Measurements from ENCODE around the gene CDH22.

Gene CDH22

DNA sequence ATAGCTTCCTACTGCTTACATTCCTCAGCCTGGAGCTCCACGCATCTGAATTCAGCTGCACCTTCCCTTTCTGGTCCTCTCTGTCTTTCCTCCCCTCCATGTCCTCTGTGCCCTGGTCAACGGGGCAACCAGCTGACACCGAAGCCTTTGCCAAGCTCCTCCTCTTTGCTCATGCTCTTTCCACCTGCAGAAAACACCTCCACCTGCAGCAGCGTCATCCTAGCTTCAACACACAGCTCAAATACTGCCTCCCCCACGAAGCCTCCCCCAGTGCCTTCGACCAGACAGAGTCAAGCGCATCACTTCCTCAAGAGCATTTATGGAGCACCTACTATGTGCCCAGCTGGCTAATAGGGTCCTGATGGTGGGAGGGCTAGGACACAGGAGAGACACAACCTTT is 9.2 kb downstream of the CDH22 start:
- DNase-seq = no peak

DNA sequence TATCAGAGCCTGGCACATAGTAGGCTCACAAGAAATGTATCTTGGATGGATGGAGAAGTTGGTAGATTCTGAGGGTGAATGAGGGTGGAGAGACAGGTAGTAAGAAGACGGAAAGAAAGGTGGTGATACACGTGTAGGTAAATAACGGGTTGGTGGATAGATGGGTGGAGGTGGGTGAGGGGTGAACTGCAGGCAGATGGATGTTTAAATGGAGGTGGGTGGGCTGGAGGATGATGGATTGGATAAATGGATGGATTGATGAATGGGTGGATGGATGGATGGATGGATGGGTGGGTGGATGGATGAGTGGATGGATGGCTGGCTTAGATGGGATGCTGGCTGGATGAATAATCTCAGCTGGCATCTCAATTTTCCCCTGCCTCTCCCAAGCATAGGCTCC is 9.9 kb downstream of the CDH22 start:
- no peak for DNase-seq

DNA sequence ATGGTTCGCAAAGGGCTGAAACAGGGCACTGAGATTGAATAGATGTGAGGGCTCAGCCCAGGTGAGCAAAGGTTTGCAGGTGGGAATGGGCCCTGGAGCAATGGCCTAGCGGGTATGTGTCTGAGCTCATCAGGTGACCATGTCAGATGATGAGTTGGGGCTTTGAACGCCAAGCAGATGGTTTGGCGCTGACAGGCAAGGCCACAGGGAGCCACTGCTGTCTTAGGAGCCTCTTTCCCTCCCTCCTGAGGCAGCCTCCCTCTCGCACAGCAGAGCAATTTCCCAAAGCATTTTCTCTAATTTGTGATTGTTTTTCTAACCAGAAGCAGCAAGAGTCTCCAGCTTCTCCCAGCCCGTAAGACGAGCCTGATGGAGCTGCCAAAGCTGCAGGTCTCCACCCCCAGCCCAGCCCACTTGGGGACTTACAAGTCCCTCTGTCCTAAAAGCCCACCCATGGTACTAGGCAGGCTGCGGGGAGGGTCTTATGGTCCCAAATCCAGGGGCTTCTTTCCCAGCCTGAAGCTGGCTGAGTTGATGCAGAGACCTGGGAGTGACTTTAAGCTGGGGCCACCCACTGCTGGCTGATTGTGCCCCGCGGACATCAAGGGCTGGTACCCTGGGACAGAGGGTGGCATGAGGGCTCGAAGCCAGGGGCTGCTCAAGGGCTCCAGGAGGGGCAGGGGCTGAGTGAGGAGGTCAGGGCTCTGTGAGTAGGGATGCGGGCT is 11.6 kb downstream of the CDH22 start:
- DNase-seq = no peak

DNA sequence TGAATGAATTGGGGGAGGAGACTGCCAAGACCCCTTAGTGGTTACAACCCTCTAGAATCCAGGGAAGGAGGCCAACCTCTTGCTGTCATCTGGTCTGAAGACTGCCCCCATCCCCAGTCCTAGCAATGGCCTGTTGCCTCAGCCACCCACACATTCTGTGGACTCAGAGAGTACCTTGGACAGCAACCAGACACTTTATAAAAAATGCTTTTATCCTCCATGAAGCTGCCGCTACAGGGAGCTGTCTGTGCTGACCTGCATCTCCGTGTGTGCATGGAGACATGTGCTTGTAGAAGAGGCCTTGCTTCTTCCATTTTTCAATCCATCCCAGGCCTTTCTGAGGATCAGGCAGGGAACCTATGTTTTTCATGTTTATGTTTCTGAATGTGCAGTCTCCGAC is 15.2 kb downstream of the CDH22 start:
- no peak for DNase-seq

DNA sequence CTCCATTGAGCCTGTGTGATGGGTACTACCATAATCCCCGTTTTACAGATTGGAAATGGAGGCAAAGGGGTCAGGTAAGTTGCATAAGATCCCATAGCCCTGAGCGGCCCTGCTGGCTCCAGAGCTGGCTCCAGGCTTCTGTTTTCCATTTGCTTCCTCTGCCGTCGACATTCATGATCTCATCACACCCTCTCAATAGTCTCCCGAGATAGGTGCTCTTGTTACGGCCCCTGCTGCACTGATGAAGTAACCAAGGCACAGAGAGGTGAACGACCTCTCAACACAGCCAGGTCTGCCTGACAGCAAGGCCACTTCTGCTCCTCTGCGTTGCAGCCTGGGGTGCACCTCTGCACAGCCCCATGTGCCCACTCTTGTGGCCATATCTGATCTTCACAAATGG is 16.9 kb downstream of the CDH22 start:
- no peak for DNase-seq

DNA sequence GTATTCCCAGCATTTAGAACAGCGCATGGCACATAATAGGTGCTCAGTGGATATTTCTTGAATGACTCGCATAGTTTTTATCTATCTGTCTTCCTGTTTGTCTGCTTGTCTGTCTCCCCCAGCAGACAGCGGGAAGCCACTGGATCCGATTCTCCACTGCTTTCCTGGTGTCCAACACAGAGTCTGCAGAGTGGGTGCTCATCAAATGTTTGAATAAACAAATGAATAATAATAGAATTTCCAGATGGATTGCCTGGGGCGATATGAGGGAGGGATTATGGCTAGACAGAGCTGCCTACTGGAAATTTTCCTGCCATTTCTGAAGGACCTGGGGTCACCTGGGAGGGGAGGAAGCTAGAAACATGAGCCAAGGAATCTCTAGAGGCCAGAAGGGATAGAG is 18.9 kb downstream of the CDH22 start:
- no peak for DNase-seq

DNA sequence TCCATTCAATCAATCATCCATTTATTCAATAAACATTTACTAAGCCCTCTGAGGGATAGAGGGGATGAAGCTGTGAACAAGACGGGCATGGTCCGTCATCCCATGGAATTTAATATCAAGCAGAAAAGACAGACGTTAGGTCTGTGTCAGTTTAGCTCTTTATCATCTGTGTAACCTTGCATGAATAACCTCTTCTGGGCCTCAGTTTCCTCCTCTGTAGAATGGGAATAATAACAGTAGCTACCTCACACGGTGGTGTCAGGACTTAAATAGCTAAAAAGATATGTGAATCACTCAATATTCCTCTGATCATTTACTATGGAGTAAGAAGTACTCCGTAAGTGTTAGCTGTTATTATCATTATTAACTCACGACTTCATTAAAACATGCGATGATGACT is 21.3 kb downstream of the CDH22 start:
- no peak for DNase-seq

DNA sequence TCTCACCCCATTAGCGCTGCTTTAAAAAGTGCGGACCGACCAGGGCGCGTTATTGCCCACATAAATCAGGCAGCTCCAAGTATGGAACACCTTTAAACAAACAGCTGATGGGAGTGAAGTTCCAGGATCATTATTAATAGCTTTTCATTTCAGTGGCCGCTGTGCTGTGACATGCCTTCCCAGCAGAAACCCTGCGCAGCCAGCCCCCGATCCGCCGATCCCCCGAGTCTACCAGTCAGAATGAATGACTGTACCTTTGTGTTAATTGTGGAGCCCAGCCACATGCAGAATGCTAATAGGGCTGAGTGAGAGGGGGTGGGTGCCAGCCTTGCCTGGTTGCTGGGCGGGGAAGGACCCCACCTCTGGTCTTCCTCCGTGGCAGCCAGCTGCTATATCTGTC is 21.9 kb downstream of the CDH22 start:
- DNase-seq = no peak

DNA sequence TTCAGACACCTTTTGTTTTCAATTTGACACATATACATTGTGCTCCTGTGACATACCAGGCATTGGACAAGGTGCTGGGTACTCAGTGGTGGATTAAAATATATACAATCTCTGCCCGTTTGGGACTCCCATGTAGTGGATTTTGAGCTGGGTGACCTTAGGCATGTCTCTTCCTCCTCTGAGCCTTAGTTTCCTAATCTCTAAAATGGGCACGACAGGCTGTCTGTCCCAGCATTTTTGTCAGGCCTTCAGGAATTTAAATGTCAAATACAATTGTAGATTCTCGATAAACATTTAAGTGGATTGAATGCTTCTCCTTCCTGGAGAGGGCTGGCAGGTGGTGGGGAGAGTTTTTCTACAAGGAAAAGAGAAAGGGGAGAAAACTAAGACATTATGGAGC is 22.6 kb downstream of the CDH22 start:
- DNase-seq = no peak

DNA sequence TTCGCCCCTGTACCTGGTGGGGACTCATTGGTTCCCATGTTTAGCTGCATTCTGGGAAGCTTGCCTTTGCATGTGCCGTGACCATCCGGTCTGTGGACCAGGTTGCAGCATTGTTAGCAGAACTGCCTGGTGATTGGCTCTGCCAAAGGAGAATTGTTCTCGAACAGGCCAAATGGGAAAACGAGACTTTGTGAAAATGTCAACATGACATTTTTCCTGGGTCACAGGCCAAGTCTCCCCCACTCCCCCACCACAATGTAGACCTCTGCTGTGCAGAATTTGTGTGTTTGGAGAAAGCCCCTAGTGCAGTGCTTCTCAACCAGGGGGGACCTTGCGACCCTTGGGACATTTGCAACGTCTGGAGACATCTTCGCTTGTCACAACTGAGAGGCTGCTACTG is 23.2 kb downstream of the CDH22 start:
- DNase-seq = no peak

DNA sequence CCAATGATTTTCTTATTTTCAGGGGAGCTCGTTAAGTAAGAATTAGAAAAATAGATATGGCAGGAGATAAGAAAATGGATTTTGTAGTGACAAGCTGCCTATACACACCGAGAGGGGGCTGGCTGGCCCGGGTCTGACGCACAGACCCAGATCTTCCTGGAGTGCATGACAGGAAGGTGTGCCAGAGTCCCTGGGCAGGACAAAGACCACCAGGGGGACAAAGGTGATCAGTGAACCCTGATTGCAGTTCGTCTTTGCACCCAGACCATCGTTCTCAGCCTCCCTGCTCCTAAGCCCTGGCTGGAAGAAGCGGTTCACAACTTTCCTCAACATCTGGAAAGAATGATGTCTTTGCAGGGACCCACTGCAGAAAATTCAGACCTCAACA is 24.3 kb downstream of the CDH22 start:
- DNase-seq = no peak

DNA sequence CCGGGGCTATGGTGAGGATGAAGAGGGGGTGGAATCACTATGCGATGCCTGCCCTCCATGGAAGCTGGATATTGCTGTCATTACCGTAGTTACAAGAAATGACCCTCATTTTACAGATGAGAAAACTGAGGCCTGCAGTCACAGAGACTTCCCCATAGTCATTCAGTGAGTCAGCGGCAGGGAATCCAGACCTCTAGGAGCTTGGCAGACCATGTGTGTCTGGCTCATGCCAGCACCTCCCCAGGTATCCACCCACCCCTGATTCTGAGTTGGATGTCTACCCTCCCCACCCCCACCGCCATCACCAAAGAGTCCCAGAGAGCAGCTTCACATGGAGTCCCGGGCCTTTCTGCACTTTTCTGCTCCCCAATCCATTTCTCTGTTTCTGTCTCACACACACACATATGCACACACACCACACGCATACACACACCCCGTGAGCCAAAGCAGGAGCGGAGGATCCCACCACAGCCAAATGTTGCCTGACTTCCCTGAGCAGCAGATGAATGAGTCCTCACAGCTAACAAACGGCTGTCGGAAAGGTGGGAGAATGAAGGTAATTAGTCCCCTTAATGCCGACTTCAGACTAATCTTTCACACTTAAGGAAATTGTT is 24.8 kb downstream of the CDH22 start:
- no peak for DNase-seq

DNA sequence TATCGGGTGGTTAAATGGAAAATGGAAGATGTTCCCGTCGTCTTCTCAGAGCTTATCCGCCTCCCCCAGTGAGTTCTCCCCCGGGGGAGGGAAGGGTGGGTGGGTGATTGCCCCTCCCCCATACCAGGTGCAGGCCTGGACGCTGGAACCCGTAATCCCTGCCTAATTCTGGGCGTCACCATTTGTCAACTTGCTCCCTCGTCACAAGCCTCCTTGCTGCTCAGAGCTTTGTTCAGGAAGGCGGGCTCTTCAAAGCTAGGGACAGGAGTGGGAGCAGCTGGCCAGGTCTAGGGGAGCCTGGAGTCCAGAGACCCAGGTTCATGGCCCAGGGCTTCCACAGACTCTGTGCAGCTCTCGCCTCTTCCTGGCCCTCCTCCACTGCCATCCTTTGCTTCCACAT is 25.6 kb downstream of the CDH22 start:
- no peak for DNase-seq

DNA sequence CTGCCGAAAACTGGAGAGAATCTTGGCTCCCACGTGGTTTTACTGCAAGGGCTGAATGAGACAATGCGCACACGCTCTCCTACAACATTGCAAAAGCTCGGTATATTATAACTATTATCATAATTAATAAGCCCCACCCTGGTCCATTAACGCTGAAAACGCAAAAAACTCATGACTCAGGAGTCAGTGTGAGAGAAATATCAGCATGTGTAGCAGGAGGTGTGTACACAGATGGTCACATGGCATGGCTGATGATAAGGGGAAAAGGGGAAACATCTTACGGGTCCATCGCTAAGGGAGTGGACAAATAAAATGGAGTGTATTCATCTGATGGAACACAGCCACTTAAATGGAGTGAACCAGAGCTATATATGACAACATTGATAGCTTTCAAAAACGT is 29.2 kb downstream of the CDH22 start:
- no peak for DNase-seq

DNA sequence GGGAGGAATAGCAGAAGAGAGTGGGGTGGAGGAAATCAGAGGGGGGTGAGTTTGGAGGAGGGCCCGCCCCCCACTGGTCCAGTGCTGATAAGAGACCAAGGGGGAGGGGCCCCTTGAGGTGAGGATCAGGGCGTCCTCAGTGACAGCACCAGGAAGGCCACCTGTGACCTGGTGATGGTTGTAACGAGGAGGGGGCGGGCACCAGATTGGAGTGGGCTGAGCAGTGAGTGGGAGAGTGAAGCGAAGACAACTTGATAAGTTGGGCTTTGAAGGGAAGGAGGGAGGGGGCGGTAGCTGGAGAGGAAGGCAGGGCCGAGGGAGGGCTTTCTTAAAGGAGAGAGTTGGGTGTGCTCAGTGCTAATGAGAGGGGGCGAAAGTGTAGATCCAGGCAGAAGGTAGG is 30.7 kb downstream of the CDH22 start:
- no peak for DNase-seq

DNA sequence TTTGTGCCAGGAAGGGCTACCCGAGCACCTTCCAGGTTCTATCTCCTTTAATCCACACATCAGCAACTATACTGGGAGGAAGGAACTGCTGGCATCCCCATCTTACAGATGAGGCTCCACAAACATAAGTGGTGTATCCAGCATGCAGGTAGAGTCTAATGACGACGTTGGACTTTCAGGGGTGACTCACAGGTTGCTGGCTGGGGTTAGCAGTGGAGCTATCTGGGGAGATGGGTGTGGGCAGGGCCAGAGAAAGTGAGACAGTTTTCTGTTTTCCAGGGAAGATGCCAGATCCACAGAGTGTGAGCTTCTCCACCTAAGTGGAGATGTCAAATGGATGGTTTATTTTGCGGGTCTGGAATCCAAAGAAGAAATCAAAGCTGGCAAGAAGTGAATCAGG is 31.8 kb downstream of the CDH22 start:
- no peak for DNase-seq

DNA sequence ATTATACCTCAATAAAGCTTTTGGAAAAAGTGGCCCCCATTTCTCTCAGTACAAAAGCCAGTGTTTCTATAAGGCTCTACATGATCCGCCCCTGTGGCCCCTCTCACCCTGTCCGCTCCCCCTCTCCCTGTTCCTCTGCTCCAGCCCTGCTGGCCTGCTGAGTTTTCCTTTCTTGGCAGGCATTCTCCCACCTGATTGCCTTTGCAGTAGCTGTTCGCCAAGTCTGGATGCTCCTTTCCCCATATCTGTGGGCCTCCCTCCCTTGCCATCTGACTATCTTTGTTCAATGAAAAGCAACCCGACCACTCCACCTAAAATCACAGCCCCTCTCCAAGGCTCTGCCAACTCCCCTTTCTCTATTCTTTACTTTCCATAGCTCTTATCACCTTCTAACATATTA is 33.2 kb downstream of the CDH22 start:
- DNase-seq = no peak

DNA sequence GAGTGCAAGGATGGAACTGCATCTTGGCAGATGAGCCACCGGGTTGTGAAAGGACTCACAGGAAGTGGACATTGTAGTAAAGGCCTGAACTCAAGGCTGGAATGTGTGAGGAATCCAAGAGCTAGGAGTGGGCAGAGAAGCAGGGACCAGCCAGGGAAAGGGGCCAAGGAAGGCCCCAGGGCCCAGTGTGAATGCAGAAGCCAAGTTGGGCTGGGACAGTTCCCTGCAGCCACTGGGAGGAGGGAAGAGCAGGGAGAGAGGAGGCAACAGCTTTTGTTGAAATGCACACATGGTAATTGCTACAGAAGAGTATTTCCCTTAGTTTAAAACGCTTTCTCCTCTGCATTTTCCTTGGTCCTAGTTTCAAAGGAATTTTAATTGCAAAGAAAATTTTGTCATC is 34.6 kb downstream of the CDH22 start:
- no peak for DNase-seq

DNA sequence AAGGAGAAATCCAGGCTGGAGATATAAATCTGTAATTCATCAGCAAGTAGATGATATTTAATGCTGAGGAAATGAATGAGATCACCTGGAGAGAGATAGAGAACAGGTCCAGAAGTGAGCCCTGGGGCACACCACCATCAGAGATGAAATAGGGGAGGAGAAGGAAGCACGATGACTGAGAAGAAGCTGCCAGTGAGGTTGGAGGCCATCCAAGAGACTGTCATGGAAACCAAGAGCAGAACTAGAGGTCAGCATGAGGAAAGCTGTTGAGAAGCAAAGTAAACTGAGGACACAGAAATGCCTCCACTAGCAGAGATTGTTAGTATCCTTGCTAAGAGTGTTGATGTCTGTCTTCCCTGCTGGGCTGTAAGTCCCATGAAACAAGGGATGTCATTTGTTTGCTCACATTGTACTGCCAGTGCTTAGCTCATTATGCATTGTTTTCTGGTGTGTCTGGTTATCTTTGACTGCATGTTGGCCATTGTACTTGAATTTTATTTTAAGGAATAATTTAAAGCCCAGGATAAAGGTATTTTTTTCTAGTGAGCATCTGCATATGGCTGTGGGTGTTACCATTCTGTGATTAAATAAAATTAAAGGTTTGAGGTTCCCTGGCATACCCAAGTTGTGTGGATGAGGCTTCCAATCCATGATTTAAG is 35.8 kb downstream of the CDH22 start:
- no peak for DNase-seq

DNA sequence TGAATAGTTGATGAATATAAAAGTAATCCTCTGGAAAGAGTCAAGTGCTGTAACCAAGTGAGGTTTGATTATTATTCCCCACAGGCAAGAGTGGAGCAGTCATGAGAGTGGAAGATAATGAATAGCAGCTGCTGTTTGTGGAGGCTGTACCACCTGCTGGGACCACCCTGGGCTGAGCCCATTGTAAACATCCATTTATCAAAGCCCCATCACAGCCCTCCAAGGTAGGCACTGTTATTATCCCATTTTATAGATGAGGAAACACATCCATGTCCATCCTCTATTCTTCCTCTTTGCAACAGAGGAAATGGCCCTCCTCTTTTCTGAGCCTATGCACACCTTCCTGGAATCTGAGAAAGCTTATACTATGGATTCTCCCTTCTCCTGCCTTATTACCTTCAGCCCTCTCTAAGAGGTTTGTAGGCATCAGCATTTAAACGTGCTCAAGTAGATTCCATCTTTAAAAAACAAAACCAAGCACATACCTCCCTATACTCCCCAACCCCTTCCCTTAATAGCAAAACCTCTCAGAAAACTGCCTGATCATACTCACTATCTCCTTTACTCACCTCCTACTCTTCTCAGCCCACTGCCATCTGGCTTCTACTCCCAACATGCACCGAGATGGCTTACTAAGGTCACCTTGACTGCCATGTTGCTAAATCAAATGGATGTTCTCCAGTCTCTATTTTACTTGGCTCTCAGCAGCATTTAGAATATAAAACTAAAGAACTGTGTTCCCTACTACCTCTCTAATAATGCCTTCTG is 37.1 kb downstream of the CDH22 start:
- no peak for DNase-seq

DNA sequence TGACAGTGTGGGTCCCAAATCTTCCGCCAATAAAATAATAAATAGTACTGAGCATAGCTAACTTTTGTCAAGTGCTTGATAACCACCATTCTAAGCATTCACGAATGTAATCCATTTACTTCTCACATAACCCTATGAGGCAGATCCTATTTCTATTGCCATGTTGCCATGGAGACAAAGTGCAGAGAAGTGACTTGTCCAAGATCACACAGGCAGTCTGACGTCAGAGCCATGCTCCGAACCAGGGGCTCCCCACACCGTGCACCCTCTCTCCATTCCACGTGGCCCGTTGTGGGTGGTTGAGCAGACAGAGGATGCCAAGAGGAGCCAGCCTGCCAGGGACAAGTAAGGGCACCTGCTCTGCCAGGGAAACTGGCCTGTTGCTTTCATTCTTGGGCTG is 38.9 kb downstream of the CDH22 start:
- no peak for DNase-seq

DNA sequence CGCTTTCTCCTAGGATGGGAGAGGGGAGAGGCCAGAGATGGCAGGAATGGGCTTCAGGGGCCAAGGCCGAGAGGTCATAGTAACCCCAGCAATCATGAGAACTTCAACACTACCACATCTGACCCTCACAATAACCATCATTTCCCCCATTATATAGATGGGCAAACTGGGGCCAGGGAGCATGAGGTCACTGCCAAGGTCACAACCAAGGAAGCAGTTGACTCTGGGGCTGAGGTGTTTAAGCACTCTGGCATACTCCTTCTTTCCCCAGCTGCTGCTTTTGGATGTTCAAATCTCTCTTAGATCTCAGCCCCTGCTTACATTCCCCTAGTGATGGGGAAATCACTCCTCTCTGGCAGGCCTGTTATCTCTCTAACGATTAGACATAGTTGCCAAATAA is 39.6 kb downstream of the CDH22 start:
- DNase-seq = no peak

DNA sequence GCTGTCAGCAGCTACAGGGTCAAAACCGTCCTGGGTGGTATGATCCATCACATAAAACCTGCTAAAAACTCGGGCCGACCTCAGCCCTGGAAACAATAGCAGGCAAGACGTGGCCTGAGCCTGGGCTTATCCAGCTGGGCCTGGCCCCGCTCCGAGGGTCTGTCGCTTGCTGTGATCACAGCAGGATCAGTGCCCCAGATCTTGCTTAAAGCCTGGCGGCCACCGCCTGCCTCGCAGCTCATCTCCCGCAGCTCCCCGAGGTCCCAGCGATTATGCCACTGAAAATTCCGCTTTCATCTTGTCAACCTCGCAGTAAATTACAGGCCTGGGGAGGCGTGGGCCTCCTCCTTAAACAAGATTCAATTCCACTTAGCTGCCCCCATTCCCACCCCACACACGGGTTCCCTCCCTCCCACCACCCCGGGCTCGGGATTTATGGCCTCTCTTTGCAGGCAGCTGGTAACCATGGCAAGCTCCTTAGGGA is 40.1 kb downstream of the CDH22 start:
- peak; percentile 33 for DNase-seq
